Muscle of arm (tissue), 12 donors: ENCODE measurements around the gene PROZ. TPM values are rescaled to one million over a fixed set of nuclear protein-coding genes. Genes with fewer than 3 reads are reported as not detected.

ENCODE experiments used
- polyA plus RNA-seq, 12 donors: library from polyadenylated mRNA; unstranded; fragments of 120-200 nt; gene quantifications; one replicate each; pipeline ENCODE4 v1.2.1, GENCODE V29; 2013; ENCODE audit not compliant: insufficient read length in 12 of 12

PROZ gene
- polyA plus RNA-seq, 12 donors, result 0.11 to 0.37 (median 0.12) TPM; not detected in 8

Other genes starting within 250 kb of the PROZ start
- gene MCF2L, start 189.4 kb upstream of the PROZ start, polyA plus RNA-seq, result 10 to 100 TPM in 11 of 12 donors, not detected in 1; 13.7 to 50.7 (median 22.0) TPM
- 1 to 10 TPM in 9 of 12 donors, under 1 TPM in 1, not detected in 2; 0.94 to 3.5 (median 1.7) TPM for gene F7, start 52.9 kb upstream of the PROZ start, polyA plus RNA-seq
- 10 to 100 TPM in 11 of 12 donors, not detected in 1; 11.8 to 38.1 (median 17.9) TPM for gene F10, start 35.8 kb upstream of the PROZ start, polyA plus RNA-seq
- gene PCID2, start 50.0 kb downstream of the PROZ start, polyA plus RNA-seq, result 10 to 100 TPM in 11 of 12 donors, not detected in 1; 31.7 to 59.8 (median 41.9) TPM
- gene CUL4A, start 51.0 kb downstream of the PROZ start, polyA plus RNA-seq, result 10 to 100 TPM in 11 of 12 donors, not detected in 1; 44.0 to 82.7 (median 75.1) TPM
- 100 to 1,000 TPM in 2 of 12 donors, 10 to 100 TPM in 9, not detected in 1; 75.4 to 113 (median 88.4) TPM for gene LAMP1, start 138.6 kb downstream of the PROZ start, polyA plus RNA-seq
- 10 to 100 TPM in 2 of 12 donors, 1 to 10 TPM in 9, not detected in 1; 1.3 to 12.1 (median 3.5) TPM for gene GRTP1, start 205.5 kb downstream of the PROZ start, polyA plus RNA-seq